ENCODE measurements around the gene GAS6. TPM values are rescaled to one million over a fixed set of nuclear protein-coding genes. Genes with fewer than 3 reads are reported as not detected.
"Not testable (repeated sequence)": the region's sequence is repeated elsewhere in the genome, so short reads cannot be mapped to it uniquely, and the experiment has no call there.

The GAS6 gene
- 14.8 and 15.0 TPM in 2 replicates for total RNA-seq
- long read RNA-seq, partial matches to known transcripts = 1 of 2 reads
- long read RNA-seq, other reads (novel, unspliced or antisense) = 0 of 2 reads

GRCh38 chr13:113863524-113864272, at the start of gene GAS6:
Gene GAS6 (minus strand): TSS chr13:113864076. CDS start chr13:113863920, 156 bp downstream.
- Mint-ChIP-seq H3K36me3 (ENCODE audit: unreplicated experiment) (no peaks in the 10 kb centered on the region), H3K4me1 (ENCODE audit: unreplicated experiment) (peaks cover 21% of the 10 kb centered on the region), H3K27ac (ENCODE audit: unreplicated experiment) (no peak within 1 kb of the TSS), H3K9me3 (ENCODE audit: unreplicated experiment) (no peaks in the 10 kb centered on the region), H3K27me3 (ENCODE audit: unreplicated experiment) (peaks cover 25% of the 10 kb centered on the region), H3K4me3 (ENCODE audit: unreplicated experiment) (peak within 1 kb of the TSS; percentile 69)
- peak; percentile 38 for TF ChIP-seq CTCF (IDR thresholded peaks at IDR 0.05)
- DNase-seq (ENCODE audit: extremely low spot score, unreplicated experiment) = peak; percentile 84

GRCh38 chr13:113913408-113913807, 49.5 kb upstream of the GAS6 start:
- Mint-ChIP-seq H3K27me3 (ENCODE audit: unreplicated experiment) (peaks cover 58% of the 10 kb centered on the region), H3K9me3 (ENCODE audit: unreplicated experiment) (peaks cover 16% of the 10 kb centered on the region)
- not testable (repeated sequence) for H3K36me3 Mint-ChIP-seq (ENCODE audit: unreplicated experiment); H3K27ac Mint-ChIP-seq (ENCODE audit: unreplicated experiment); H3K4me3 Mint-ChIP-seq (ENCODE audit: unreplicated experiment); H3K4me1 Mint-ChIP-seq (ENCODE audit: unreplicated experiment)
- peak; percentile 25 for DNase-seq (ENCODE audit: extremely low spot score, unreplicated experiment)

GRCh38 chr13:113912596-113912995, 48.7 kb upstream of the GAS6 start:
- Mint-ChIP-seq H3K4me3 (ENCODE audit: unreplicated experiment) (no peak overlapping the region), H3K4me1 (ENCODE audit: unreplicated experiment) (no peaks in the 10 kb centered on the region), H3K27ac (ENCODE audit: unreplicated experiment) (no peak overlapping the region), H3K27me3 (ENCODE audit: unreplicated experiment) (peaks cover 60% of the 10 kb centered on the region), H3K36me3 (ENCODE audit: unreplicated experiment) (no peaks in the 10 kb centered on the region), H3K9me3 (ENCODE audit: unreplicated experiment) (peaks cover 16% of the 10 kb centered on the region)
- no peak for DNase-seq (ENCODE audit: extremely low spot score, unreplicated experiment)
- TF ChIP-seq CTCF (IDR thresholded peaks at IDR 0.05) = no peak

GRCh38 chr13:113907635-113908617, 44.0 kb upstream of the GAS6 start:
- H3K27ac Mint-ChIP-seq (ENCODE audit: unreplicated experiment) = no peak overlapping the region
- peaks cover 37% of the 10 kb centered on the region for H3K27me3 Mint-ChIP-seq (ENCODE audit: unreplicated experiment)
- H3K9me3 Mint-ChIP-seq (ENCODE audit: unreplicated experiment) = peaks cover 16% of the 10 kb centered on the region
- peaks cover 2% of the 10 kb centered on the region for H3K4me1 Mint-ChIP-seq (ENCODE audit: unreplicated experiment)
- DNase-seq (ENCODE audit: extremely low spot score, unreplicated experiment) = peak; percentile 56
- TF ChIP-seq CTCF (IDR thresholded peaks at IDR 0.05) = no peak
- H3K4me3 Mint-ChIP-seq (ENCODE audit: unreplicated experiment) = no peak overlapping the region
- H3K36me3 Mint-ChIP-seq (ENCODE audit: unreplicated experiment) = no peaks in the 10 kb centered on the region

GRCh38 chr13:113906571-113906970, 42.7 kb upstream of the GAS6 start:
- H3K27me3 Mint-ChIP-seq (ENCODE audit: unreplicated experiment) = peaks cover 26% of the 10 kb centered on the region
- peaks cover 6% of the 10 kb centered on the region for H3K4me1 Mint-ChIP-seq (ENCODE audit: unreplicated experiment)
- TF ChIP-seq CTCF (IDR thresholded peaks at IDR 0.05) = no peak
- peaks cover 5% of the 10 kb centered on the region for H3K9me3 Mint-ChIP-seq (ENCODE audit: unreplicated experiment)
- DNase-seq (ENCODE audit: extremely low spot score, unreplicated experiment) = peak; percentile 75
- H3K4me3 Mint-ChIP-seq (ENCODE audit: unreplicated experiment) = no peak overlapping the region
- no peaks in the 10 kb centered on the region for H3K36me3 Mint-ChIP-seq (ENCODE audit: unreplicated experiment)
- no peak overlapping the region for H3K27ac Mint-ChIP-seq (ENCODE audit: unreplicated experiment)
